Left renal pelvis (tissue), 4 donors: ENCODE results near the gene BGLAP. TPM values are rescaled to one million over a fixed set of nuclear protein-coding genes. Genes with fewer than 3 reads are reported as not detected.

Experiments used
- DNase-seq, 4 donors: peaks; one replicate each; pipeline ENCODE4 v3.0.0-alpha.2; 2013; ENCODE audit warnings: low read depth in 4 of 4, low spot score in 3 of 4
- polyA plus RNA-seq, 4 donors: library from polyadenylated mRNA; unstranded; fragments of 120-200 nt; gene quantifications; one replicate each; pipeline ENCODE4 v1.2.1, GENCODE V29; 2013; ENCODE audit not compliant: insufficient read length in 4 of 4

BGLAP gene
- polyA plus RNA-seq, 4 donors, result 1.3 to 7.4 (median 1.9) TPM

DNA sequence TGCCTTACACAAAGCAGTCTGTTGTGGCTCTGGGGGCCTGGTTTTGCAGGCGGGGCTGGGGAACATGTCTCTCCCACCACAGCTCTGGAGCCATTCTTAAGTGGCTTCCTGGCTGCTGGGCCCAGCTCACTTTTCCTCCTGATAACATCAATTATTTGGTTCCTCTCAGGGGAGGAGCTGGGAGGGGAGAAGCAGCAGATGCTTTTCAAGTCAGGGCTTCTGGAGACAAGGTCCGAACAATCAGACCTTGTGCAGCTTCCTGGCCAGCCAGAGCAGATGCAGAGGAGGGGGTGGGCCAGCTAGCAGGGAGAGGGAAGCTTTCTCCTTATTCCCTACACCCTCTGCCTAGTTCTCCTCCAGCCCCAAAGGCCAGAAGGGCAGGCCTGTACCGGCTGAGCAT is 9.5 kb downstream of the BGLAP start:
- DNase-seq, result no peak

DNA sequence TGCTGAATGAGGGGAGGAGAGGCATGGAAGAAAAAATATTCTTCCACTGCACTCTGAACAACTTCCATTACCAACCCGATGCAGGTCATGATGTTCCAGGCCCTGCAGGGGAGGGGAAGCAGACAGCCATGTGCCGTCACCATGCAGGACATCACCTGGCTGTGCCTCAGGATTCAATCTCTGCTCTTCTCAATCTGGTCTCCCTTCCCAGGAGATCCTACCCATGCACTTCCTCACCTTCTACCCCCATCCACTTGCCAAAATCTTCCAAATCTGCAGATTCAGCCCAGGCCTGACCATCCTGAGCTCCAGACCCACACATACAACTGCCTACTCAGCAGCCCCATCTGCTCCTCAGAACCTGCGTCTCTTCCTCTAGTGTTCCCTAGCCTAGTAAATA is 11.7 kb downstream of the BGLAP start:
- no peak for DNase-seq

DNA sequence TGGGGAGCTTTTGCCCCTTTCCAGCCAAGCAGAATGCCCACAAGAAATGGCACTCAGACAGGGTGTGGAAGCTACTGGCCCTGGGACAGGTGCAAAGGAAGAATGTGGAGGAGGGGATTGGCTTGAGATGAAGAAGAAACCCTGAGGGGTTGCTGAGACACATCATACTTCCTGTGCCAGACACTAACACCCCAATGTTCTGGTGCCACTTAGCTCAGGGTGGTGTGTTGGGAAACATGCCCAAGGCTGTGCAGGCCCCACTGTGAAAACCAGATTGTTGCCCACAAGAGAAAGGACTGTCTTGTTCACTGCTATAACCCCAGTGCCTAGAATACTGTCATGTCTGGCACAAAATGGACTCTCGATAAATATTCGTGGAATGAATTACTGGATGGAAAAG is 15.7 kb downstream of the BGLAP start:
- DNase-seq, result no peak

DNA sequence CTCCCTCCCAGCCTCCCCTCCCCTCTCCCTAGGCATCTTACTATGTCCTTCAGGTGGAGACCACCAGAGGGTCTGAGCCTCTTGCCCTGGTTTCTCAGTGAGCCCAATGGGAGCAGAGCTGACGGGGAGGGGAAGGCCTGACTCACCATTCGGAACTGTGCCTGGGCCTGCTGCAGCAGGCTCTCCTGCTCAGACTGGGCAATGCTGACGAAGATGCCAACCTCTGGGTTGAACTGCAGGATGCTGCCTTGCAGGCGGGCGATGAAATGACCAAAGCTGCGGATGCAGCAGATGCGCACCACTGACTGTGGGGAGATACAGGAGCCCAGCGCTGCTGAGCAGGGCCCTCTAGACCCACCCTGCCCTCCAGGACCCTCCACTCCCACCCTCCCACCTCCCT is 16.9 kb downstream of the BGLAP start:
- no peak for DNase-seq

DNA sequence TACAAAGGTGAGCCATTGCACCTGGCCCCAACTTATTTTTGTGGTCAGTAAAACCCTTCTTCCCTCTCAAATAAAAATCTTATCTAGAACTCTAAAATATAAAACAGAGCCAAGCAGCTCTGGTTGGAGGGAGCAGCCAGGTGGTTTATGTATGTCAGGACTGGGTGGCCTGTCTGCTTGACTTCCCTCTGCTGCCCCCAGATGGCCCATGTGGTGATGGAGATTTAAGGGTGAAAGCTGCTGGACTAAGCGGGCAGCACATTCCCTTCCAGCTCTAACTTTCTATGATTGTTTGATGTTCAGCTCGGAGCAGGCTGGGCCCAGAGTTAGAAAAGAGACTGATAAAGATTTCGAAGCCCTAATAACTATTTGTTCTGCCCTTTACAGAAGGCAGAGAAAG is 17.8 kb downstream of the BGLAP start:
- no peak for DNase-seq

DNA sequence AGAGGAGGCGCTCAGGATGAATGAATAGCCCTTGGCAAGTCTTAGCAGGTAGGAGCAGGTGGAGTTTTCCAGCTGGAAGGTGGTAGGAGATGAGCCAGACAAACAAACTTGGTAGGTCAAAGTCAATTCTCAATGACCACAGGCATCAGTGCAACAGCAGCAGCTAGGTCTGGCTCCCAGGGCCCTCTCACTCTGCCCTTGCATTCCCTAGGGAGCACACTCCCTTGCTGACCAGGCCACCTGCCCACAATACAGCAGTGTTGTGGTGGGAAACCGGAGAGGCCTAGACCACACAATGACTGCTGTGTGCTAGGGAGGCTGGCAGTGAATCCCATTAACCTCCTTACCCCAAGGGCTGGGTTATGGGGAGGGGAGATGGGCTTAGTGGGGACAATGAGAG is 18.9 kb downstream of the BGLAP start:
- DNase-seq, result no peak

DNA sequence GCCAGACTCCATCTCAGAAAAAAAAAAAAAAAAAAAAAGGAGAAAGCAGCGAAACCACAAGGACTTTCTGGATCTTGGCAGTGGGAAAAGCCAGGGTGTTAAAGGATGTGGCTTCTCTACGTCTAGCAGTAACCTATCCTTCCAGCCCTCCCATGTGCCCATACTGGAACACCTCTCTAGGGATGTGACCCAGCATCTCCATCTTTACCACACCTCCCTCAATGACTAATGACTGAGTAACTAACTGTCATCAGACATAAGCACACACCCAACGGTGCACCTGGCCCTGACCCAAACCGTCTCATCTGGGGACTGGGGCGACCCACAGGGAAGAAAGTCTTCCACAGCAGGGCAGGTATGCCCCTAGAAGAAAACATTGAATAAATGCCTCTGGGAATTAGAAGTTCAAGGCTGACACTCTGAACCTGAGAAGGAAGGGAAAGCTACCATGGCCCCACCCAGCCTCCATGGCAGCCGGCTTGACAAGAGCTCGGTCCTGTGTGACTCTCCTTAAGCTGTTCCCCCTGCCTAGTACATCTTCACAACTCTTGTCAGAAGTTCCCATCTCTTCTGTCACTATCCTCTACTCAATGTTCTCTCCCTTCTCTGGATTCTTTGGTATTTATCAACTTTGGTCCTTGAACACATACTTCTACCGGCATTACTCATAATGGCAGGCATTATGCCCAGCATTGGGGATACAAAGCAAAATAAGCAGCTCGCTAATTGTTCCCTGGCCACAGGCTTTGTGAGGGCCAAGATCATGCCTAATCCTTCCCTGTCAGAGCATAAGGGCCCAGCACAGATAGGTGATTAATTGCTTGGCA is 20.7 kb downstream of the BGLAP start:
- no peak for DNase-seq

DNA sequence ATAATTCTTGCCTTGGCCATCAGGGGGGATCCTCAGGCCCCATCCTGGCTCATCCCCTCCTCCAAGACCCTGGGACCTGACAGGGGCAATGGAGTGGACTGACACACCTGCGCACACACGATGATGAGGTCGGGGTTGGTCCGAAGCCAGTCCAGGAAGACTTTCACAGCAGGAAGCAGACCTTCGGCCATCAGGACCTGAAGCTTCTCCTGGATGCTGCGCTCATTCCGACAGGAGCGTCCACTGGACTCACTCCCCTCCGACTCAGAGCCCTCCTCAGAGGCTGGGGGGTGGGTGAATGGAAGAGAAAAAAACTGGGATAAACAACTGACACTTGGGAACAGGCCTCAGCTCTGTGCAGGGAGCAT is 21.3 kb downstream of the BGLAP start:
- DNase-seq, result no peak

DNA sequence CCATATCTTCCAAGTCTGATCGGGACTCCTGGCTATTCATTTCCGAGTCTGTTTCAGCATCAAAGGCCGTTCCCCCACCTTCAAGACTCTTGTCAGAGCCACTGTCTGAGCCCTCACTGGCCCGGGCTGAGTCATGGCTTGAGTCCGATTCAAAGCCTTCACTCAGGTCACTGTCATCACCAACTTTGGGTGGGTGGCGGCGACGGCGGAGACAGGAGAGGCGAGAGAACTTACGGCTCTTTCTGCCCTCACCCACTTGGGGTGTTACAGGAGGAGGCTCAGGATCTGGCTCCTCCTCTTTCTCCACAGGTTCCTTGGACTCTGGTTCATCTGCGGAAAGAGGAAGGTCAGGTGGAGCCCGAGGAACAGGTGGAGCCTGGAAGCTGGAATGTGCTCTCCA is 24.1 kb downstream of the BGLAP start:
- DNase-seq, result no peak

DNA sequence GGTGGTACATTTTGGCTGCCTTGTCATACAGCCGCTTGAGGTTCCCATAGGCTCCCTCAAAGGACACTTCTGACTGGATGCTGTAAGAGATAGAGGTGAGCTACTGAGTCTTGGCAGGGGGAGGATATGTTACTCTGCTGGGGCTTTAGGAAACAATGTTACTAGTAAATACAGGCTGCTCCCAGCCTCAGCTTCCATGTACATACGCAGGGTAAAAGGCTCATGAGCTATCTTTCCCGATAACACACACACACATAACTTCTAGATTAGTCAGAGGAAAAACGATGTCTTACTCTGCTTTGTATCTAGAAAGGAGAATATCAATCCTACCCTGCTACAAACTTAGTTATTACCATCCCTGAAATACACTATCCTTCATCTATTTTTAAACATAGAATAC is 26.4 kb downstream of the BGLAP start:
- no peak for DNase-seq

DNA sequence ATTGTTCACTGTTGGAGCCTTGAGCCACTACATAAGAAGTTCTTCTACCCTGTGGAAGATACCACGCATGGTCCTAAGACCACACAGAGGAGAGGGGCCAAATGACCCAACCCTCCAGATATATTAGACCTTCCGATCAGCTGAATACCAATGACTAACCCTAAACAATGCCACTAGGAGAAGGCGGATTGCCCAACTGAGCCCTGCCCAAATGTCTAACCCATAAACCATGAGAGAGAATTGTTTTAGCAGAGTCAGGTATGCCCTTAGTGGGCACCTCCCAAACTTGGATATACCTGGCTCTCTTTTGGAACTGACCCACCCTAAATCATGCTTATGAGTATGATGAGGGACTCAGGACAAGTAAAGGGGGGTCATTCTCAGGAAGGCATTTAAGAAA is 28.3 kb downstream of the BGLAP start:
- DNase-seq, result no peak

DNA sequence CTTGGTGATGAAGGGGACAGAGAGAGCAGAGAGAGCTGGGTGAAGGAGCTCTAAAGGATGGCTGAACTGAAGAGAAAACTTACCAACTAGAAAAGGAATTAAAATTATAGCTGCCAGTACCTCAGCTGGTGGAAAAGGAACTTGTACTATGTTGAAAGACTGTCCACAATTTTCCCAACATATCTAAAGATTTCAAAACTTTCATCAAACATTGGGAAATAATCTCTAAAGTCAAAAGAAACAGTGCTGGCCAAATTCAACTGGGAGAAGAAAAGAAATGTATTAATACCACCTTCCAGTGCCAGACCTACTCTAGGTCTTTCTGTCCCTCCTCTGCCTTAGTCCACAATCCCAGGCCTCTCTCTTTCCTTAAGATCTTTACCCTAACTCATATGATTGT is 34.5 kb downstream of the BGLAP start:
- no peak for DNase-seq

DNA sequence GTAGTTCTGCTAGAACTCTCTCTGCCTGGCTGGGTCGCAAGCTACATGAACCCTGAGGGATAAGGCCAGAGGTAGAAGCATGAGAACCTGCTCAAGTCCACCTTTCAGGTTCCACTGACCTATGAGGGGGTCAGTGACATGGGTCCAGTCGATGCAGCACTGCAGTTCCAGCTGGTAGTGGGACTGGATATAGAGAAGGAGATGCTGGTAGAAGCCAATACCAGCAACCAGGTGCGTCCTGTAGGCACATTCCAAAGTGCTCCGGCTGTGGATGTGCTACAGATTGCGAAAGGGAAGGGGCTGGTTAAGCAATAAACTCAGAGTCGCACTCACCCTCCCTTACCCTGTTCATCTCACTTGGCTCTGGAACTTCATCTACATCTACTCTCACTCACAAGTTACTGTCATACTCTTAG is 35.0 kb downstream of the BGLAP start:
- DNase-seq, result no peak

DNA sequence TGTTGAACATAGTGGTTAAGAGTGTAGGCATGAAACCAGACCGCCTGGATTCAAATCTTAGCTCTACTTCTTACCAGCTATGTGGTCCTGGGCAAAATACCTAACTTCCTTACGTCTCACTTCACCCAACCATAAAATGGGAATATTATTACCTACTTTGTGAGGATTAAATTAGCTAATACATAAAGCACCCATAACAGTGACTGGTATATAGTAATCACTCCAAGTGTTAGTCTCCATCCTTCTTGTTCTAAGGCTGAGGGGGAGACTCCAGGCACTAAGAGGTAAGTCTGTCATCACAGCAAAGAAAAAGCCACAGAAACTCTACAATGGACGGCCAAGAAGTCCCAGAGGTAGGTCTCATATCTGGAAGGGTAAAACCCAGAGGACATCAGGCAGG is 37.9 kb downstream of the BGLAP start:
- no peak for DNase-seq

DNA sequence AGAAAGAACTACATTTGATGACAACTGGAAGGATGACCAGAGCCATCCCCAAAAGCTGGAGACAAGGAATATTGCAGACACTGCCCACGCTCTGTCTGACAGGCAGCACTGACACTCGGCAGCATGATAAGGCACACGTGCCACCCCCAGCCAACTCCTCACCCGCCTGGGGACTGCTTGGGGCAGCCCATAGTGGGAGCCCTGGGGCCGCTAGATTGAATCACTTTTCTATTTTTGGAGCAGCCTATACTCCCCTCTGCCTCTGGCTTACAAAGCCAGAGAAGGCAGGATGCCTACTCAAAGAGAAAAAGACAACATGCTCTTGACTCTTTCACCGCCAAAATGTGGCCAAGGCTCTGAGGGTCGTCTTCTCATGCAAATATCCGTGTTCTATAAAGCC is 39.3 kb downstream of the BGLAP start:
- DNase-seq, result no peak

DNA sequence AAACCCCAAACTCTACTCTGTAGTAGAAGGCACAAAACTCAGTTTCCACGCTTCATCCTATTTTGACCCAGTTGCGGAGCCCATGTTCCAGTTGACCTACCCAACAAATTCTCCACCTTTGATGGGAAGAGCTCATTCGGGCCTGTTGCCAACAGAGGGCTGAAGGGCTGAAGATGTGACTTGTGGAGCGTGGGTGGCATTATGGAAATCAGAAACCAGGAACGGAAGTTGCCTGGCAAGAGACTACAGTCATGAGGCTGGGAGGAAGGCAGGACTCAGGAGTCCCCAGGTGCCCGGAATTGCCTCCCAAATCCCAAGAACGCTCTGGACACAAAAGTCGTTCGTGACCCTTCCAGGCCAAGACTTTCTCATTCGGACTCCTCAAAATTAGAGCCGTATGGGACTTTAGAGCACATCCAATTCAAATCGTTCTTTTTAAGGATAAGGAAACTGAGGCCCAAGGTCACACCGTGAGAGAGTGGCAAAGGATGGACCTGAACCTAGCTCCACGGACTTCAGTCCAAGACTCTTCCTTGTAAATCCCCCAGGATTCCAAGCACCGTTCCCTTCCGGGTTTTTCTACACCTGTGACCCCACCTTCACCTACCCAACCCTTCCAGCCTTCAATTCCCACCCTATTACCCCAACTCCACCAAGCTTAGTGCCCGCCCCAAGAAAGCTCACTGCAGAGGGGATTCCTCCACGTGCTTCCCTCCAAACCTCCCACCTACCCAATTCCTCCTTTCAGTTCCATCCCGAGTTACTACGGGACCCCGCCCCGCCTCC is 39.9 kb downstream of the BGLAP start:
- DNase-seq, result no peak

DNA sequence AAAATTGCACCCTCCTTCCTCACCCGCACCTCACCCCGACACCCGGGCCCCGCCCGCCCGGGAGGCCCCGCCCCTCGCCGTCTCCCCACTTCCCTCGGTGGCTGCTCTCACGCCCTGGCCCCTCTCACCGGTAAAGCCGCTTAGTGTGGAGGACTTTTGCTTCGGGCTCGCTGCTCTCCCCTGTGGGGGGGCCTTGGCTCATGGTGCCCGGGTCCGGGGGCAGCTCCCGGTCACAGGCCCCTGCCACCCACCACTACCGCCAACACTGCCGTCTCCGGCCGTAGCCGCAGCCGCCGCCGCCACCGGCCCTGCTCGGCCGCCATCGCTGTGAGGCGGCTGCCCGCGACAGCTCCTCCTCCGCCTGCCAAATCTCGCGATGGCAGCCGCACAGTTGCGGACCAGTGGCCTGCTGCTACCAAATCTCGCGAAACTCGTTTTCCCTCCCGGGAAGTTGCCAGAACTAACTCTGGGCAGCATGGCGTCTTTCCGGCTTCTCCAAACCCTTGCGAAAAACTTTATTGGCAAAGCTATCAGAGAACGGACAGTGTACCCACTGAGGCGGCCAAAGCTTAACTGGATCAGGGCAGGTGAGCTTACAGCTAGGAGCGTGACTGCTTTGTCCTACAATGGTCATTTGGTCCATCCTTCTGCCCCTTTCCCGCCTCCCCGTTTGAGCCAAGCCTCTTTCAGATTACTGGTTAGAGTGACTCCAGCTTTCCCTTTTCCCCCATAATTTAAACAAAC is 40.7 kb downstream of the BGLAP start, which contains the start of gene SMG5:
Gene SMG5, minus strand, starts transcription at position 347 of the 744 bp plus-strand sequence. Its CDS starts 145 bp downstream, at position 202.
- peak; percentile 93 to 99 (median 98) for DNase-seq

DNA sequence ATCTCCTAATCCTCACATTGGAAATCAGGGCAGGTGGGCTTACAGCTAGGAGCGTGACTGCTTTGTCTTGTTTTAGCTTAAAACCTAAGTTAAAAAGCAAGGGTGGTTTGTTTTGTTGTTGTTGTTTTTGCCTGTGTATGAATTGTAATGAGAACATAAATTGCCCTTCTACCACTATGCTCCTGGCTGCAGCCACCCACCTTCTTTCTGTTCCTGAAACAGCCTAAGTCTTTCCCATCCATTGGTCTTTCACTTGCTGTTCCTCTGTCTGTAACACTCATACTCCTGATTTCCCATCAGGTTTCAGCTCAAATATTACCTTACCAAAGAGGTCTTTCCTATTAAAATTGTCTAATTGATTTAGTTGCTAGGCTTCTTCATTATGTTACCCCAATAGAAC is 41.5 kb downstream of the BGLAP start:
- DNase-seq, result no peak

DNA sequence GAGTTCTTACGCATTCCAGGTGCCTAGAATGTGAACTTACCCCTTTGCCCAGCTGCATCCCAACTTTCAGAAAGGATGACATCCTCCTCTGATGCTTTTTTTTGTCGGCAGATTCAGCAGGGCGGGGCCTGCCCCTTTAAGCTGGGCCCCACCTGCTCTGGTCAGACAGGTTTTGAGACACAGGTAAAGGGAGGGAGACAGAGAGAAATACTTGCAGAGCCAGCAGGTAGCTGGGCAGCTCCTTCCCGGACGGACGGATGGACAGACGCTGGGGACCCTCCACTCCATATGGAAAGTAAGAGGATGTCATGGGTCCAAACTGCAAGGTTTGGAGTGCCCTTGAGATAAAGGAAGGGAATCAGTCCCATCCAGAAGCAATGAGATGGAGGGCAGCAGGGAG is 42.1 kb downstream of the BGLAP start, which contains the start of gene TMEM79:
Gene TMEM79, plus strand, starts transcription at position 214 of the 400 bp plus-strand sequence. CDS start 902 bp downstream, outside the sequence.
- DNase-seq, result no peak

DNA sequence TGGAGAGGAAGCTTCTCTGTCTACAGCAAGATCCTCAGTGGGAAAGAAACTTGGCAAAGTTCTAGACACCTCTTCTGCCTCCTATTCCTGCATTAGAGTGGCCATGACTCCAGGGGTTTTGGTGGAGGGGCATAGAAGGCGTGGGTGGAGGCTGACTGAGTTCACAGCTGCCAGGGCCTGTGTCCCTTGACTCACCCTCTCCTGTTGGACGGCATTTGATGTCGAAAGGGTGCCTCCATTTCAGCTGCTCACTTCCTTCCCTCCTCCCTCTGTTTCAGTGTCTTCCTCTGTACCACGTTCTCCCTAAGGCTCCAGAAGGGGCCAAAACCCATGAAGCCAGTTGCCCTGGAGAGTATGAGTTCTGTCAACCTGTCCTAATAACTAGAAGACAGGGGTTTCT is 42.8 kb downstream of the BGLAP start:
- DNase-seq, result no peak

DNA sequence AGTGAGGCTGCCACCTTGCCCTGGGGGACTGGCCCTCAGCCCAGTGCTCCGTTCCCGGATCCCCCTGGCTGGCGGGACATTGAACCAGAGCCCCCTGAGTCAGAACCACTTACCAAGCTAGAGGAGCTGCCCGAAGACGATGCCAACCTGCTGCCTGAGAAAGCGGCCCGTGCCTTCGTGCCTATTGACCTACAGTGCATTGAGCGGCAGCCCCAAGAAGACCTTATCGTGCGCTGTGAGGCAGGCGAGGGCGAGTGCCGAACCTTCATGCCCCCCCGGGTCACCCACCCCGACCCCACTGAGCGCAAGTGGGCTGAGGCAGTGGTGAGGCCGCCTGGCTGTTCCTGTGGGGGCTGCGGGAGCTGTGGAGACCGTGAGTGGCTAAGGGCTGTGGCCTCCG is 43.5 kb downstream of the BGLAP start:
- DNase-seq, result no peak
